ENCODE data around the gene KITLG.
A peak's percentile ranks its signal among the peaks of the same experiment; 100 is the strongest.
"Not testable (repeated sequence)": the region's sequence is repeated elsewhere in the genome, so short reads cannot be mapped to it uniquely, and the experiment has no call there.

Gene KITLG

GRCh38 chr12:88580051-88580871 is at the start of gene KITLG:
TSS of gene KITLG (minus strand) at chr12:88580471. CDS start at chr12:88580278, 193 bp downstream.
- peak in 1 of 2 donors; percentile 13 for DNase-seq (ENCODE audit: low read depth in 2 of 2)

DNA sequence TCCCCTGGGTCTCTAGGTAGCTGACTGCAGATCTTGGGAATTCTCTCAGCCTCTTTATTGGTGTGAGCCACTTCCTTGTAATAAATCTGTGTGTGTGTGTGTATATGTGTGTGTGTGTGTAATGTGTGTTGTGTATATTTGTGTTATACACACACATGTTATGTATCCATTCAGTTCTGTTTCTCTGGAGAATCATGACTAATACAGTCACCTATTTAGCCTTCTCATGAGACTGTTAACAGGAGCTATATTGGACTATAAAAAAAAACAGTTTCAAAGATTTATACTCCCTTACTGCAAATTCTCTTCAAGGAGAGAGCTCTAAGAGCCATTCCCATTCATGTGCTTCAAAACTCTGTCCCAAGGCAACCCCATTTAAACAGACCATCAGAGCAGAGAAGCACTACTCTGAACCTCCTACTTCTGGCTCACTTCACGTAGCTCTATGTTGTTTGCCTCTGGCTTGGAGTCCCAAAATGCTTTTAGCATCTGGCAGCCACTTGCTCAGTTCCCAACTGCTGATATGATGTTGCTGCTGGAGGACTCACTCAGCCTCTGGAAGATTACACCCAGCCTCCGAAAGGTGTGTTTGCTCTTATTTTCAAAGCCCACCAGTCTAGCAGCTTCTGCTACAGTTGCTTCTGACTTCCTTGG is 48.7 kb upstream of the KITLG start:
- DNase-seq (ENCODE audit: low read depth in 2 of 2), result no peak

DNA sequence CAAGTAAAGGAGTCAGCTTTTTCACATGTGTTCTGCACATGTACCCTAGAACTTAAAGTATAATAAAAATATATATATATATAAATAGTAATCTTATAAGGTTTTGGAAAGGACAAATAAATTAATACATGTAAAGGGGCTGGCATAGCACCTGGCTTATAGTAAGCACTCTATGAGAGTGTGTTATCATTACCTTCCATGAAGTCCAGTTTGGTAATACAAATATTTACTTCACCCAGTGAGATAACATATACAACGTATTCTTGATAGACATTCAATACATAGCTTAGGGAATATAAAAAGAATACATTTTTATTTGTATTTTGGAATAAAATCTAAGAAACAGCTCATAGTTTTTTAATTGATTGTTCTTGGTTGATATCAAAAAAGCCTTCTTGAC is 47.8 kb upstream of the KITLG start:
- DNase-seq (ENCODE audit: low read depth in 2 of 2), result not testable (repeated sequence)

GRCh38 chr12:88627501-88627900 is 47.2 kb upstream of the KITLG start:
- DNase-seq (ENCODE audit: low read depth in 2 of 2), result no peak

DNA sequence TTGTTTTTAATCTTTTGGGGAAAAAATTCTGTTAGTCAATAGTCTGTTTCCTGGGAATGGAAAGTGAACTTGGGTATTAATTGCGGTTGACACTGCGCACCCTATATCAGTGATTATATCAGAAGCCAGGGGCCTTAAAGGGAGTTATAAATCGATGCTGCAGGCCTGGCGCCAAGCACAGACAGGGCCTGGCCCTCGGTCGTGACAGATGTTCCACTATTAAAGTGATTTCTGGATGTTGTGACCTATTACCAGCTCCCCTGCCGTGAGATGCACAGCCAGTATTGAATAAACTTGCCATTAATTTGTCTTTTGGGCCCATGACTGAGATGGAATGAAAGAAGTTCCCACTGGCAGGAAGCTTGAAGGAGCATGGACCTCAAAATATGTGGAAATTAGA is 45.1 kb upstream of the KITLG start:
- DNase-seq (ENCODE audit: low read depth in 2 of 2), result no peak

GRCh38 chr12:88624911-88625310 is 44.6 kb upstream of the KITLG start:
- DNase-seq (ENCODE audit: low read depth in 2 of 2), result no peak

GRCh38 chr12:88623777-88624548 is 43.7 kb upstream of the KITLG start:
- DNase-seq (ENCODE audit: low read depth in 2 of 2), result no peak

DNA sequence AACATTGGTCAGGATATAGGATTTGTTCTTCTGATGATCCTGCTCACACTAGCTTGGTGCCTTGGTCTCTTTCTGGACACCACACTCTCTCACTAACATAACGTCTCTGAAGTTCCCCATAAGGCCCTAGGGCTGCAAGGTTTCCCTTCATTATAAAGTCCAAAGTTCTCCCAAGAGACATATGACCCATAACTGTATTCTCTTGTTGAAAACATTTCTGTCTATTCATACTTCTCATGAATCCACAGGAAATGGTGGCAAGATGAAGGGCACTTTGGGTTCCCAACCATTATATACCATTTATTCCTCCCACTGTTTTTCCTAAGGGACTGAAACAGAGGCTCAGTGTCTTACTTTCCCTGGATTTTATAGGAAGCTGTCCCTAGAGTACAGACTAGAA is 37.1 kb upstream of the KITLG start:
- DNase-seq (ENCODE audit: low read depth in 2 of 2), result no peak

- DNase-seq (ENCODE audit: low read depth in 2 of 2), result no peak
Measured at GRCh38 chr12:88615490-88615889, 35.2 kb upstream of the KITLG start.

DNA sequence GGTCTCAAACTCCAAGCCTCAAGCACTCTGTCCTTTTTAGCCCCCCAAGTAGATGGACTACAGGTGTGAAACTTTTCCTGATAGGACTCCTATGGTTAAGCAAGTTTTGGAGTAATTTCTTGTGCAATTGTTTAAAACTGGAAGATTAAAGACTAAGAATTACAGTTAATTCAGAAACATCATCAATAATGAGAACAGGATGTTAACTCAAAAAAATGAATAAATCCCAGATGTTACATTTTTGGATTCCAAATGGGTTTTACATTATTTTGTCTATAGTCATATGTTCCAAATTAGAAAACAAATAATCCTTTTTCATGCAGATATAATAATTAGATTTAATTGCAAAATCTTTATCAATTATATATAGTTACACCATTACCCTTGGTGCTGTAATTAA is 24.4 kb upstream of the KITLG start:
- DNase-seq (ENCODE audit: low read depth in 2 of 2), result no peak

DNA sequence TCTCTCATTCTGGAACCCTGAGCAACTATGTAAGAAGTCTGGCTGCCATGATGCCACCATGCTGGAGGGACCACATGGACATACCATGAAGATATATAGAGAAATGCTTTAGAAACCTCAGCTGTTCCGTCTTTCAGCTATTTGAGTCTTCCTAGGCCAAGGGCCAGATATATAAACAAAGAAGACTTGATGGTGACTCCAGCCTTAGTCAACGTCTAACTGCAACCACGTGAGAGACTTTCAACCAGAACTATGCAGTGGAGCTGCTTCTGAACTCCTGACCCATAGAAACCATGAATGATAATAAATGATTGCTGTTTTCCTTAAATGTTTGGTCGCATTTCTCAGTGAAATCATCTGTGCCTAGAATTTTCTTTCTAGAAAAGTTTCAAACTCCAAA is 20.0 kb upstream of the KITLG start:
- no peak for DNase-seq (ENCODE audit: low read depth in 2 of 2)

DNA sequence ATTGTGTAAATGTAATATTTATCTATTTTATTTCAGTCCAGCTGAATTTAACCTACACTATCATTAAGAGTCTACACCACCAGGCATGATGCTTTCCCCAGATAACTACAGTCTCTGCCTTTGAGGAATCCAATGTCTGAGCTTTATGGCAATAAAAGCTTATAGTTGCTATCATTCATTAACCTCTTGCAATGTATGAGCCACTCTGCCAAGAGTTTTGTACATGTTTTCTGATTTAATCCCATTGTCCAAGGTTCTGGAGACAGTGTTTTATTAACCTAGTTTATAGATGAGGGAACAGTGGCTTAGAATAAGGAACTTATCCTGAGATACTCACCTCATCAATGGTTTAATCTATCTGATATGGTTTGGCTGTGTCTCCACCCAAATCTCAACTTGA is 17.1 kb upstream of the KITLG start:
- DNase-seq (ENCODE audit: low read depth in 2 of 2), result no peak

DNA sequence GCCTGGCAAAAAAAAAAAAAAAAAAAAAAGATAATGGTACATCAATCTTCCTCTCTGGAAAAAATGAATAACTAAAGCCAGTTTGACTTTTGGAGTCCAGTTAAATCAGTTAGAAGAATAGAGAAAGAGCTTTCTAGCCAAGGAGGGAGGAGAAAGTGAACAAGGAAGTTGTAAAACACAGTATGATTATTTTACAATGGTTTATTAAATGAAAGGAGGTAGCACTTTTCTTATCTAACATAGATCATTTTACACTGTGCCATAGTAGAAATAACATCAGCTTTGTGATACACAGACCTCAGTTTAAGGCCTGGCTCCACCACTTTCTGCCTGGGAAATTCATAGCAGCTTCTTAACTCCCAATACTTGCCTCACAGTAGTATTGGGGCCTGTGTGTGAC is 15.4 kb upstream of the KITLG start:
- no peak for DNase-seq (ENCODE audit: low read depth in 2 of 2)

GRCh38 chr12:88594780-88595179 is 14.5 kb upstream of the KITLG start:
- DNase-seq (ENCODE audit: low read depth in 2 of 2), result no peak

- no peak for DNase-seq (ENCODE audit: low read depth in 2 of 2)
Measured at GRCh38 chr12:88591343-88591742, 11.1 kb upstream of the KITLG start.

DNA sequence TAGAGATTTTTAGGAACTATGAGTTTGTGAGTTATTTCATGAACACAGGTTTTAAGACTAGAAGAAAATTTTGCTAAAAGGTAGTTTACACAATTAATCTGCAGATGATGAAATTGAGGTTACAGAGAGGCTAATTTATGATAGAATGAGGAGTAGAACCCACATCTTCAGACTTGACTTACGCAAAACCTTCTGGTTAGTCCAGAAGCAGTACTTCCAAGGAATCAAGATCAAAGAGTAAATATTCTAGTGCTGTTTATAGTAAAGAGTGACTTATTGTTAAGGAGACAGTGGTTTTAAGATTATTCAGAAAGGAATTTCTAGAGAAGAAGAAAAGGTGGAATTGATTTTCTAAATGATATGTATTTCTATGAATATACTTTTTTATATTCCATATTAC is 10.6 kb upstream of the KITLG start:
- no peak for DNase-seq (ENCODE audit: low read depth in 2 of 2)

DNA sequence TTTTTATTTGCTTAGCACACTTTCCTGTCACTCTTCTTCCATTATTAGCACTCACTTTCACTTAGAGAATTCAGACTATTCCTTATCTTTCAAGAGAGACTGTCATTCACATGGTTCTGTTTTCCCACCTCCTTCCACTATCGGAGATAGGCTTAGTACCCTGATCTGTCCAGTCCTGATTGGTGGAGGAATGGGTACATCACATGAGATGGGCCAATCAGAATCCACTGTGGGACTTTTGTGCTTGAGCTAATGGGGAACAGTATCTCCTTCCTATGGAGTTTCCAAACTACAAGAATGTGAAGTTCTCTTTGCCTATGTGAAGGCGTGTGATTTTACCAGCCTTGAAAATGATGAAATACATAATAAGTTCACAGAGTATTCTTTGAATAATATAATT is 4.8 kb upstream of the KITLG start:
- DNase-seq (ENCODE audit: low read depth in 2 of 2), result no peak

- DNase-seq (ENCODE audit: low read depth in 2 of 2), result no peak
Measured at GRCh38 chr12:88579601-88580050, 645 bp downstream of the KITLG start.

DNA sequence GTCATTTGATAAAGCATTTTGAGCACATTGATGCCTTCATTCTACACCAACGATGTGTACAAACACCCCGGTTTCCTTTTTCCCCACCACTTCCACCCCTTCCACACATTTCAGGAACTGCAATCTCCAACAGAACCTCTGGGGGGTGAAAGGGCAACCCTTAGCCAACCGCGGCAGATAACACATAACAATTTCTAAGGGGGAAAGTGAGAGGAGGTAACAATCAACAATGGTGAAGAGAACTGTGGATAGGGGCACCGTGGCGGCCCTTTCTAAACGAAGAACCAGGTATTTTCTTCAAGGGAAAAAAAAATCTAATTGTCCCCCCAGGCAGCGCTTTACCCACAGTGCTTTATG is 1.1 kb downstream of the KITLG start:
- no peak for DNase-seq (ENCODE audit: low read depth in 2 of 2)

- DNase-seq (ENCODE audit: low read depth in 2 of 2), result no peak
Measured at GRCh38 chr12:88578276-88579160, 1.8 kb downstream of the KITLG start.

DNA sequence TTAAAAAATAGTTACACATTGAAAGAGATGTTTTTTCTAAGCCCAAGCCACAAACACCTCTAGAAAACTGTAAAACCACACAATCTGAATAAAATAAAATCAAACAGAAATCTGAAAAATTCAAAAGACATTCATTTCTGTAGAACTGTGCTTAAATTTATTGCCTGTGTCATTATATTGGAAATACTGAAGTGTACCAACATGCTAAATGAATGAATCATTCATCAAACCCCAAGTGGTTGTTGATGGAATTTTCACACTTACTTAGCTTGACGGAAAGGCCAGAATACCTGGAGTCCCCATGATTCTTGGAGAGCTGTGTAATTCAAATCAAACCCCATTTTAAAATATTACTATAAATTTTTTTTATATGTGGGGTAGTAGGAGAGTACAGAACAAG is 2.7 kb downstream of the KITLG start:
- DNase-seq (ENCODE audit: low read depth in 2 of 2), result no peak

DNA sequence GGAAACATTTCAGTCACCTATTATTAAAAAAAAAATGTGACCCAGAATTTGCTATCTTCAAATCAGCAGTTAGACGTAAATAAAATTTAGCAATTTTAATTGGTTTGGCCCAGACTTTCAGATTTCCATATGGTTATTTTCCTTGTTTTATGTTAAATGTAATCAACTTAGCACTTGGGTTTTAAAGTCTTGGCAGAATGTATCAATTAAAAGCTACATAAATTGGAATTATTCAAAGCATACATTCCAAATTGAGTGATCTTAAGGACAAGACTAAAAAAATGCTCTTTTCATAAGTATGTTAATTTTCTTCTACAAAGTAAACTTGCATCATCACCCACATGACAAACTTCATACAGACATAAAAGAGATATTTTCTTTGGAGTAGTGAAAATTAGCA is 3.4 kb downstream of the KITLG start:
- no peak for DNase-seq (ENCODE audit: low read depth in 2 of 2)
